ENCODE data around the gene CNOT6.
"Not testable (repeated sequence)": the region's sequence is repeated elsewhere in the genome, so short reads cannot be mapped to it uniquely, and the experiment has no call there.

CNOT6 gene

DNA sequence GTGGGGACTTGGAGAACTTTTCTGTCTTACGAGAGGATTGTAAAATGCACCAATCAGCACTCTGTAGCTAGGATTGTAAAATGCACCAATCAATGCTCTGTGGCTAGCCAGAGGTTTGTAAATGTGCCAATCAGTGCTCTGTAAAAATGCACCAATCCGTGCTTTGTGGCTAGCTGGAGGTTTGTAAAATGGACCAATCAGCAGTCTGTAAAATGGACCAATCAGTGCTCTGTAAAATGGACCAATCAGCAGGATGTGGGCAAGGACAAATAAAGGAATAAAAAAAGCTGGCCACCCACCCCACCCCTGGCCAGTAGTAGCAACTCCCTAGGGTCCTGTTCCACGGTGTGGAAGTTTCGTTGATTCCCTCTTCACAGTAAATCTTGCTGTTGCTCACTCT, 29.1 kb upstream of the CNOT6 start:
- peaks cover 21% of the 10 kb centered on the region for H3K27me3 ChIP-seq (replicated peaks; ENCODE audit: control insufficient read depth, insufficient read depth, low read length)
- H3K4me3 ChIP-seq (ENCODE audit: low read length); H3K4me1 ChIP-seq (ENCODE audit: control insufficient read depth, insufficient read depth, low read length); H3K36me3 ChIP-seq (ENCODE audit: control insufficient read depth, insufficient read depth, low read length, severe bottlenecking); H3K9ac ChIP-seq (ENCODE audit: low read length); DNase-seq (ENCODE audit: low read depth); H3K9me3 ChIP-seq (ENCODE audit: control insufficient read depth, low read length): not testable (repeated sequence)

DNA sequence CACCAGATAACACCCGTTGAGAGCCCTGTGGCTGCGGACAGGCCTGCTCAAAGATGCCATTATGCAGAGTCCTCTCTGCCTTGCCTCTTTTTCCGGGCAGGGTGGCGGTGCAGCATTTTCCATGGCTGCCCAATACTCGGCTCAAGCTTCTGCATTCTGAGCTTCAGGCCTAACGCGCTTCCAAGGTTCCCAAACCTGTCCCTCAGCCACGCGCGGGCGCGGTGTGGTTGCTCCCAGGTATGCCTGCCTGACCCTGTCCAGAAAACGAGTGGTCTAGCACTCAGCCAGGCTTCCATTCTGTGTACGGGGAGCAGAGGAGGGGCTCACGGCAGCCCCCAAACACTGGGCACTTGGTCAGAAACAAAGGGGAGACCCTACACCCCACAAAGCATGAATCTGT, 27.9 kb upstream of the CNOT6 start:
- Histone ChIP-seq H3K27me3 (replicated peaks; ENCODE audit: control insufficient read depth, insufficient read depth, low read length) (peaks cover 26% of the 10 kb centered on the region), H3K4me1 (ENCODE audit: control insufficient read depth, insufficient read depth, low read length) (peaks cover 8% of the 10 kb centered on the region), H3K36me3 (ENCODE audit: control insufficient read depth, insufficient read depth, low read length, severe bottlenecking) (no peaks in the 10 kb centered on the region), H3K4me3 (ENCODE audit: low read length) (no peak overlapping the region), H3K9me3 (ENCODE audit: control insufficient read depth, low read length) (no peaks in the 10 kb centered on the region), H3K9ac (ENCODE audit: low read length) (no peak overlapping the region)
- DNase-seq (ENCODE audit: low read depth), result no peak

DNA sequence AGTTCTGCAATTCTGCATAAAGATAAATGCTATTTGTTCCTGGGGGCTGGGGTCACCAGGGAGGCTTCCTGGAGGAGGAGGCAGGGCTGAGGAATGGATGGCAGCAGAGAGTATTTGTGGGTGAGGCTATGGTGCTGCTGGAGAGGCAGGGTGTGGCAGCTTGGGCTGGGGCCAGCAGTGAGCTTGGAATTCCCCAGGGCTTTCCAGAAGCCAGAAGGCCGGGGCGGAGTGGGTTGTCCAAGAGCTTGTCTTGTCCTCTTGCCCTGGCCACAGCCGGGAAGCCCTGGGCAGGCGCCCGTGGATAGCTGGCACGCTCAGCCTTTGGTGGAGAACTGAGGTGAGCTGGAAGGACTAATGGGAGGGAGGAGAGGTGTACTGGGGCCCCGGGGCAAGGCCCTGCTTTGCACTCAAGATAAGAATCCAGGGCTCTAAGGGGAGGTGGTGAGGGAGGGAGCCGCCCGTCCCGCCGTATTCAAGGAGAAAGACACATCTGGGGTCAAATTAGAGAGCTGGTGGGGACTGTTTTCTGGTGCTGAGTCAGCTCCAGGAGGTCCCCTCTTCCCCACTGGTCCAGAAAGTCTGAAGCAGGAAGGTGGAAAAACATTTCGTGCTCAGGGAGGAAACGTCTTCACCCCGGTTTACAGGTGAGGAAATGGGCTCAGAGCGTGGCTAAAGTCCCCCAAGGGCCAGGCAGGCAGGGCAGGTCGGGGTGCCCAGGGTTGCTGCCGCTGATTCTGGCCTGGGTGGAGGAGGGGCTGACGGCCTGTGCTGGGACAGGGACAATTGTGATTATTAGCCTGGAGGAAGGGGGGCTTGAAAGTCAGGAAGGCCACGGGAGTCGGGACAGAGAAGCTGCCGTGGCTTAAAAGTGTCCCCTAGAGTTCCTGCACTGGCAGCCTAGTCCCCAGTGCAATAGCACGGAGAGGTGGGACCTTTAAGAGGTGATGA, 26.9 kb upstream of the CNOT6 start:
- H3K4me1 ChIP-seq (ENCODE audit: control insufficient read depth, insufficient read depth, low read length), result peaks cover 12% of the 10 kb centered on the region
- H3K9me3 ChIP-seq (ENCODE audit: control insufficient read depth, low read length), result no peaks in the 10 kb centered on the region
- H3K9ac ChIP-seq (ENCODE audit: low read length), result no peak overlapping the region
- no peak overlapping the region for H3K4me3 ChIP-seq (ENCODE audit: low read length)
- peaks cover 26% of the 10 kb centered on the region for H3K27me3 ChIP-seq (replicated peaks; ENCODE audit: control insufficient read depth, insufficient read depth, low read length)
- no peaks in the 10 kb centered on the region for H3K36me3 ChIP-seq (ENCODE audit: control insufficient read depth, insufficient read depth, low read length, severe bottlenecking)
- no peak for DNase-seq (ENCODE audit: low read depth)

DNA sequence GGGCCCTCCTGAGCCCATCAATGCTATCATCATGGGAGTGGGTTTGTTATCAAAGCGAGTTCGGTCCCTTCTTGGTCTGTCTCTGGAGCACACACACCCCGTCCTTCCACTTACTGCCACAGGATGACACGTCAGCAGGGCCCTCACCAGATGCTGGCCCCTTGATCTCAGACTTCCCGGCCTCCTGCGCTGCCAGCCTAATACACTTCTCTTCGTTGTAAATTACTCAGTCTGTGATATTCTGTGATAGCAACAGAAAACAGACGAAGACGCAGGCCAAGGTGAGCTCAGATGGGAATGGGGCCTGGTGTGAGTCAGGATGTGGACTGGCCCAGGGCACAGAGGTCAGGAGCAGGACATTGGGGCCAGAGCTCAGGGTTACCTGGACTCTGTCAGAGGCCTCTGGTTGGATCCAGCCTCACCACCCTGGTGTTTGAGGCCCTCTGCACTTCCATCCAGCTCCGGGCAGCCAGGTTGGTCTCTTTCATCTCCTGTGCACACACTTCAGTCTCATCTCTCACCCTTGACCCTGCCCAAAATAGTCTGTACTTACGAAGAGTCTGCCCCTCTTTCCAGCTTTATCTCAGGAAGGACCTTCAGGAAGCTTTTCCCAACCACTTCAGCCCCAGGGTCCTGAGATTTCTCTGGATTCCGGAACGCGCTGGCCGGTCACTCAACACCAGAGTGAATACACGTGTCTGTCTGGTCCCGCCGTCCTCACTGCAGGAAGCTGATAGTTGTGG, 26.0 kb upstream of the CNOT6 start:
- no peak for DNase-seq (ENCODE audit: low read depth)
- H3K4me1 ChIP-seq (ENCODE audit: control insufficient read depth, insufficient read depth, low read length), result peaks cover 20% of the 10 kb centered on the region
- H3K9ac ChIP-seq (ENCODE audit: low read length), result no peak overlapping the region
- H3K27me3 ChIP-seq (replicated peaks; ENCODE audit: control insufficient read depth, insufficient read depth, low read length), result peaks cover 23% of the 10 kb centered on the region
- H3K36me3 ChIP-seq (ENCODE audit: control insufficient read depth, insufficient read depth, low read length, severe bottlenecking), result no peaks in the 10 kb centered on the region
- no peaks in the 10 kb centered on the region for H3K9me3 ChIP-seq (ENCODE audit: control insufficient read depth, low read length)
- no peak overlapping the region for H3K4me3 ChIP-seq (ENCODE audit: low read length)

DNA sequence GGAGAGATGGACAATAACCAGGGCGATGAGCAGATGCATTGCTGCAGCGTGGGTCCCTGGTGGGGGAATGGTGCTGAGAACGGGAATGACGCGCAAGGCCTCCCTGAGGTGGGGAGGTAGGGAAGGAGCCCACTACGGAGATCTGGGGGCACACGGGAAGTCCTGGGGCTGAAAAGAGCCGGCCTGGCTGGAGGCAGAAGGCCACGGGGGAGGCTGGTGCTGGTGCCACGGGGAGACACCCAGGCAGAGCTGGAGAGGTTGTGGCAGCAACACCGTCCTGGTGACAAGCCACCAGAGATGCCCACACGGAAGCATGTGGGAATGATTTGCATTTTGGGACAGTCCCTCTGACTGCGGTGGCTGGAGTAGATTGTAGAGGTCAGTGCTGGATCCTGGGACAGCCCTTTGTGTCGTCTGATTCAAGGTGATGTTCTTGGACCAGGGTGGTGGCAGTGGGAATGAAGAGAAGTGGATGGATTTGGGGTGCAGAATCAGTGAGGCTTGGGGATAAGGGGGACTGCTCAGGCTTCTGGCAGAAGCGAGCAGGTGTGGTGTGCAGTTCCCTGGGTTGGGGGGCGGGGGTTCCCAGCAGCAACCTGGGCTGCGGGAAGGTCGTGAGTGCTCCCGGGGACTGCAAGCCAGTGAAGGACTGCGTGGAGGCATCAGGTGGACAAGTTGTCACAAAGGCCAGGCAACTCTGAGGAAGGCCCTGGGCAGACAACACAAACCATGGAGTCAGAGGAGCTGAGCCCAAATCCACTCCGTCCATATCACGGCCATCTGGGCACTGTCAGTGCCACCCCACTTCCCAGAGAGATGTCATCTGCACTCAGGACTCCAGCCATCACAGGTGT, 25.2 kb upstream of the CNOT6 start:
- no peaks in the 10 kb centered on the region for H3K9me3 ChIP-seq (ENCODE audit: control insufficient read depth, low read length)
- H3K9ac ChIP-seq (ENCODE audit: low read length), result no peak overlapping the region
- no peak for DNase-seq (ENCODE audit: low read depth)
- H3K4me3 ChIP-seq (ENCODE audit: low read length), result no peak overlapping the region
- H3K27me3 ChIP-seq (replicated peaks; ENCODE audit: control insufficient read depth, insufficient read depth, low read length), result peaks cover 20% of the 10 kb centered on the region
- peaks cover 20% of the 10 kb centered on the region for H3K4me1 ChIP-seq (ENCODE audit: control insufficient read depth, insufficient read depth, low read length)
- H3K36me3 ChIP-seq (ENCODE audit: control insufficient read depth, insufficient read depth, low read length, severe bottlenecking), result no peaks in the 10 kb centered on the region

DNA sequence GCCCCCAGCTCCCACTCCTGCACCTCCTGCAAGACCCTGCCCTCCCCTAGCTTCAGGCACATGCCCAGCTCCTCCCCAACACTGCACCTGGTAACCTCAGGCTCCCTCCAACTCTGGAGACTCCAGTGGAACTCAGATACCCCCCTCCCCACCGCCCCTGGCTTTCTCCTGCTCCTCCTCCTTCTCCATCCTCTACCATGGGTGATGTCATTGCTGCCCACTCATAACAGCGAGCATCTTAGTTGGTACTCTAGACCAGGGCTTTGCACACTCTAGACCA, 24.7 kb upstream of the CNOT6 start:
- Histone ChIP-seq H3K4me1 (ENCODE audit: control insufficient read depth, insufficient read depth, low read length) (peaks cover 20% of the 10 kb centered on the region), H3K9ac (ENCODE audit: low read length) (no peak overlapping the region), H3K4me3 (ENCODE audit: low read length) (no peak overlapping the region), H3K27me3 (replicated peaks; ENCODE audit: control insufficient read depth, insufficient read depth, low read length) (peaks cover 20% of the 10 kb centered on the region), H3K9me3 (ENCODE audit: control insufficient read depth, low read length) (no peaks in the 10 kb centered on the region), H3K36me3 (ENCODE audit: control insufficient read depth, insufficient read depth, low read length, severe bottlenecking) (no peaks in the 10 kb centered on the region)
- DNase-seq (ENCODE audit: low read depth), result no peak

DNA sequence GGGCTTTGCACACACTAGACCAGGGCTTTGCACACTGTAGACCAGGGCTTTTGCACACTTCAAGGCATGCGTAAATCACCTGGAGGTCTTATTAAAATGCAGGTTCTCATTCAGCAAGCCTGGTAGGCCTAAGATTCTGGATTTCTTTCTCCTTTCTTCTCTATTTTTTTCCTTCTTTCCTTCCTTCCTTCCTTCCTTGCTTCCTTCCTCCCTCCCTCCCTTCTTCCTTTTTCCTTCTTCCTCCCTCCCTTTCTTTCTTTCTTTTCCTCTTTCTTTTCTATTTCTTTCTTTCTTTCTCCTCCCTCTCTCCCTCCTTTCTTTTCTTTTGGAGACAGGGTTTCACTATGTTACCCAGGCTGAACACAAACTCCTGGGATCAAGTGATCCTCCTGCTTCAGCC, 24.3 kb upstream of the CNOT6 start:
- no peak for DNase-seq (ENCODE audit: low read depth)

DNA sequence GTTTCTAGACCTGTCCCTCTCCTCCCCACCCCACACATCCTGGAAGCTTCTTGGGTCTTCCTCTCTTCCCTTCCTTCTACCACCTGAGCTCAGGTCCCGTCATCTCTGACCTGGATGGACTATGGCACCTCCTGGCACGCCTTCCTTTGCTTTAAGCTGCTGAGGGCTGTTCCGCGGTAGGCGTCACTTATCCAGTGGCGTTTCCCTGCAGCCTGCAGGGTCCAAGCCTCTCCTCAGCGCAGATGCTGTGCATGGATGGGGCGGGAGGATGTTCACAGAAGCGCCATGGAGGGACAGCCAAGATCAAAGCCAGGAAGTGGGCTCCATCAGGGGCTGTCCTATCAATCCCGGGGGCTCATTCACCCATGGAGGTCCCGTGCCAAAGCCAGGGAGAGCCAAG, 23.8 kb upstream of the CNOT6 start:
- Histone ChIP-seq H3K4me3 (ENCODE audit: low read length) (no peak overlapping the region), H3K9ac (ENCODE audit: low read length) (no peak overlapping the region)
- DNase-seq (ENCODE audit: low read depth), result no peak

More for the DNA sequence above, 24.3 kb upstream of the CNOT6 start:
- Histone ChIP-seq H3K9me3 (ENCODE audit: control insufficient read depth, low read length) (no peaks in the 10 kb centered on the region), H3K27me3 (replicated peaks; ENCODE audit: control insufficient read depth, insufficient read depth, low read length) (peaks cover 20% of the 10 kb centered on the region), H3K36me3 (ENCODE audit: control insufficient read depth, insufficient read depth, low read length, severe bottlenecking) (no peaks in the 10 kb centered on the region), H3K4me3 (ENCODE audit: low read length) (no peak overlapping the region), H3K9ac (ENCODE audit: low read length) (no peak overlapping the region), H3K4me1 (ENCODE audit: control insufficient read depth, insufficient read depth, low read length) (peaks cover 20% of the 10 kb centered on the region)

DNA sequence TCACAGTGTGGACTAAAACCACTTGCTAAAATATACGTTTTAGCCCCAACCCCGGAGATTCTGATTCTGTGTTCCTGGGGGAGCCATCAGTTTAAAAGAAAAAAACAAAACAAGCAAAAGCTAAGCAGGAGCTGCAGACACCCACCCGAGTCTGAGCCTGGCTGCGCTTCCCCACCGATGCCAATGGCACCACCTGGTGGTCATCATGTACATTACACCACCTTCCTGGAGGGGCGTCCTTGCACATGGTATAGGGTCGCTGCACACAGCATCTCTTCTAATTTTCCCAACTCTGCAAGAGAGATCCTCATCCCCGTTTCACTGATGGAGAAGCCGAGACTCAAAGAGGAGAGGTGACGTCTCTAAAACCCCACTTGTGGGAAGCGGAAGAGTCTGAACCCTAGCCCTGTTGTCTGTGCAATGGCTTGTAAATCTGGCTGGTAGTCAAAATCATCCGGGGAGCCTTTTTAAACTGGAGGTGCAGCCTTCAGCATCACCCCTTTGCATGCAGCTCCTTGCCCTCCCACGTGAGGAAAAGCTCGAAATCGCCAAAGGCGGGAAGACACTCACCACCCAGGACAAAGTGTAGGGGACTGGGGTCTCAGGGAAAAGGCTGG, 23.1 kb upstream of the CNOT6 start:
- no peak overlapping the region for H3K4me3 ChIP-seq (ENCODE audit: low read length)
- H3K9me3 ChIP-seq (ENCODE audit: control insufficient read depth, low read length), result no peaks in the 10 kb centered on the region
- peaks cover 16% of the 10 kb centered on the region for H3K27me3 ChIP-seq (replicated peaks; ENCODE audit: control insufficient read depth, insufficient read depth, low read length)
- H3K4me1 ChIP-seq (ENCODE audit: control insufficient read depth, insufficient read depth, low read length), result peaks cover 20% of the 10 kb centered on the region
- H3K36me3 ChIP-seq (ENCODE audit: control insufficient read depth, insufficient read depth, low read length, severe bottlenecking), result no peaks in the 10 kb centered on the region
- H3K9ac ChIP-seq (ENCODE audit: low read length), result no peak overlapping the region
- peak; percentile 86 for DNase-seq (ENCODE audit: low read depth)

More for the DNA sequence above, 23.8 kb upstream of the CNOT6 start:
- Histone ChIP-seq H3K4me1 (ENCODE audit: control insufficient read depth, insufficient read depth, low read length) (peaks cover 20% of the 10 kb centered on the region), H3K9me3 (ENCODE audit: control insufficient read depth, low read length) (no peaks in the 10 kb centered on the region), H3K36me3 (ENCODE audit: control insufficient read depth, insufficient read depth, low read length, severe bottlenecking) (no peaks in the 10 kb centered on the region), H3K27me3 (replicated peaks; ENCODE audit: control insufficient read depth, insufficient read depth, low read length) (peaks cover 20% of the 10 kb centered on the region)

DNA sequence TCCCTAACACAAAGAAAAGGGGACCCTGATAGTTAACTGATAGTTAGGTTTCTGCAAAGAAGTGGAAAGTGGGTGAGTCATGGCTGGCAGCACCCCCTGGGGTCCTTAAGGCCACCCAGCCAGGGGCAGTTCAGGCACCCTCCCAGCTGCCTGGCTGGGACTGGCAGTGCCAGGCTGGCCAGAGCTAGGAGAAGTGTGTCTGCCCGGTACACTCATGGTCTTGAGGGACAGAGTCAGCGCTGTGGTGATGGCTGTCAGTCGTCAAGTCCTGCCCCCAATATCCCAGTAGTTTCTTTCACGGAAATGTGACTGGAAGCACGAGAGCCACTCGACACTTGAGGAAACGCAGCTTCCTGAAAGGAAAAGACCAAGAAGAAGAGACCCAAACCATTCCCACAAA, 22.3 kb upstream of the CNOT6 start:
- DNase-seq (ENCODE audit: low read depth), result no peak
- no peak overlapping the region for H3K9ac ChIP-seq (ENCODE audit: low read length)
- H3K27me3 ChIP-seq (replicated peaks; ENCODE audit: control insufficient read depth, insufficient read depth, low read length), result peaks cover 16% of the 10 kb centered on the region
- peaks cover 16% of the 10 kb centered on the region for H3K4me1 ChIP-seq (ENCODE audit: control insufficient read depth, insufficient read depth, low read length)
- no peaks in the 10 kb centered on the region for H3K36me3 ChIP-seq (ENCODE audit: control insufficient read depth, insufficient read depth, low read length, severe bottlenecking)
- H3K4me3 ChIP-seq (ENCODE audit: low read length), result no peak overlapping the region
- H3K9me3 ChIP-seq (ENCODE audit: control insufficient read depth, low read length), result no peaks in the 10 kb centered on the region

Measured in adipocyte (in vitro differentiated cells).